Neural progenitor cell (in vitro differentiated cells): ENCODE measurements around the gene MERTK. TPM values are rescaled to one million over a fixed set of nuclear protein-coding genes. Genes with fewer than 3 reads are reported as not detected.

Experiments used
- DNase-seq: peaks from one replicate; pipeline ENCODE4 v3.0.0-alpha.2; 2016; ENCODE audit warnings: low spot score
- H2AFZ ChIP-seq: fragments of 200-600 bp; sonication (generic); replicated peaks from 2 replicates; pipeline ENCODE4 v1.6.1; 2016; ENCODE audit warnings: antibody characterized with exemption
- H3F3A ChIP-seq: fragments of 200-600 bp; sonication (generic); 2 replicates; pipeline ENCODE4 v1.6.1; 2016; ENCODE audit warnings: antibody characterized with exemption, low read depth
- H3K27ac ChIP-seq: fragments of 200-600 bp; sonication (generic); 2 replicates; pipeline ENCODE4 v1.5.1; 2016; ENCODE audit warnings: mild to moderate bottlenecking
- H3K27me3 ChIP-seq: fragments of 200-600 bp; sonication (generic); 2 replicates; pipeline ENCODE4 v1.6.1; 2016; ENCODE audit warnings: mild to moderate bottlenecking, moderate library complexity
- H3K36me3 ChIP-seq: fragments of 200-600 bp; sonication (generic); 2 replicates; pipeline ENCODE4 v1.5.1; 2016
- H3K4me1 ChIP-seq: fragments of 200-600 bp; sonication (generic); 2 replicates; pipeline ENCODE4 v1.6.1; 2016; ENCODE audit warnings: mixed run types
- H3K4me2 ChIP-seq: fragments of 200-600 bp; sonication (generic); 2 replicates; pipeline ENCODE4 v1.6.1; 2016
- H3K4me3 ChIP-seq: fragments of 200-600 bp; sonication (generic); 2 replicates; pipeline ENCODE4 v1.5.1; 2016
- H3K79me2 ChIP-seq: fragments of 200-600 bp; sonication (generic); 2 replicates; pipeline ENCODE4 v1.6.1; 2016; ENCODE audit warnings: low read depth
- H3K9ac ChIP-seq: fragments of 200-600 bp; sonication (generic); 2 replicates; pipeline ENCODE4 v1.6.1; 2016
- H3K9me3 ChIP-seq: fragments of 200-600 bp; sonication (generic); 2 replicates; pipeline ENCODE4 v1.5.1; 2016; ENCODE audit warnings: low read depth
- H4K20me1 ChIP-seq: fragments of 200-600 bp; sonication (generic); 2 replicates; pipeline ENCODE4 v1.6.1; 2016; ENCODE audit warnings: low read depth
- H3K27ac Mint-ChIP-seq: 3 replicates; pipeline ENCODE4 v1.8.0; 2021; ENCODE audit warnings: mixed read lengths
- H3K27me3 Mint-ChIP-seq: 2 replicates; pipeline ENCODE4 v1.8.0; 2022; ENCODE audit warnings: low read depth, mild to moderate bottlenecking, inconsistent platforms, moderate library complexity, mixed read lengths; ENCODE audit not compliant: insufficient read depth
- H3K36me3 Mint-ChIP-seq: 3 replicates; pipeline ENCODE4 v1.8.0; 2021; ENCODE audit warnings: mixed read lengths
- H3K4me1 Mint-ChIP-seq: 3 replicates; pipeline ENCODE4 v1.8.0; 2021; ENCODE audit warnings: mixed read lengths
- H3K4me3 Mint-ChIP-seq: 3 replicates; pipeline ENCODE4 v1.8.0; 2021; ENCODE audit warnings: mild to moderate bottlenecking, moderate library complexity, mixed read lengths
- H3K9me3 Mint-ChIP-seq: 3 replicates; pipeline ENCODE4 v1.8.0; 2020; ENCODE audit warnings: mixed read lengths
- EZH2 ChIP-seq: fragments of 200-600 bp; sonication (generic); IDR thresholded peaks from 2 replicates; pipeline ENCODE4 v1.6.1; 2017; ENCODE audit warnings: antibody characterized with exemption, mild to moderate bottlenecking, moderate library complexity
- EZH2phosphoT487 ChIP-seq: fragments of 200-600 bp; sonication (generic); IDR thresholded peaks from 2 replicates; pipeline ENCODE4 v1.6.1; 2017; ENCODE audit warnings: antibody characterized with exemption
- total RNA-seq: library from RNA; depleted of rRNA; stranded (reverse); fragments of >200 nt; gene quantifications from 2 replicates; pipeline ENCODE4 v1.2.3, GENCODE V29; 2015; ENCODE audit warnings: low replicate concordance
- TF ChIP-seq, protein P1 (sequence below): fragments of 200-600 bp; sonication (generic); IDR thresholded peaks from 2 replicates; pipeline ENCODE4 v1.5.1; 2017; ENCODE audit warnings: antibody characterized with exemption, mild to moderate bottlenecking

MERTK gene
- total RNA-seq, 1 donor from 2014 or later = 6.1 TPM

GRCh38 chr2:111965062-111965461 lies 66.7 kb downstream of the MERTK start:
- Histone ChIP-seq H3K4me1 (peaks cover 14% of the 10 kb centered on the region), H3F3A (no peaks in the 10 kb centered on the region), H2AFZ (no peak overlapping the region), H3K27me3 (no peaks in the 10 kb centered on the region), H3K4me2 (no peak overlapping the region), H3K79me2 (no peaks in the 10 kb centered on the region), H3K9me3 (no peaks in the 10 kb centered on the region), H3K4me3 (no peak overlapping the region), H3K36me3 (no peaks in the 10 kb centered on the region), H4K20me1 (no peaks in the 10 kb centered on the region), H3K9ac (no peak overlapping the region), H3K27ac (no peak overlapping the region)
- Mint-ChIP-seq H3K9me3 (no peaks in the 10 kb centered on the region), H3K4me1 (peaks cover 42% of the 10 kb centered on the region), H3K36me3 (peaks cover 8% of the 10 kb centered on the region), H3K27me3 (no peaks in the 10 kb centered on the region), H3K27ac (no peak overlapping the region), H3K4me3 (no peak overlapping the region)
- no peak for DNase-seq
- TF ChIP-seq, protein P1, sequence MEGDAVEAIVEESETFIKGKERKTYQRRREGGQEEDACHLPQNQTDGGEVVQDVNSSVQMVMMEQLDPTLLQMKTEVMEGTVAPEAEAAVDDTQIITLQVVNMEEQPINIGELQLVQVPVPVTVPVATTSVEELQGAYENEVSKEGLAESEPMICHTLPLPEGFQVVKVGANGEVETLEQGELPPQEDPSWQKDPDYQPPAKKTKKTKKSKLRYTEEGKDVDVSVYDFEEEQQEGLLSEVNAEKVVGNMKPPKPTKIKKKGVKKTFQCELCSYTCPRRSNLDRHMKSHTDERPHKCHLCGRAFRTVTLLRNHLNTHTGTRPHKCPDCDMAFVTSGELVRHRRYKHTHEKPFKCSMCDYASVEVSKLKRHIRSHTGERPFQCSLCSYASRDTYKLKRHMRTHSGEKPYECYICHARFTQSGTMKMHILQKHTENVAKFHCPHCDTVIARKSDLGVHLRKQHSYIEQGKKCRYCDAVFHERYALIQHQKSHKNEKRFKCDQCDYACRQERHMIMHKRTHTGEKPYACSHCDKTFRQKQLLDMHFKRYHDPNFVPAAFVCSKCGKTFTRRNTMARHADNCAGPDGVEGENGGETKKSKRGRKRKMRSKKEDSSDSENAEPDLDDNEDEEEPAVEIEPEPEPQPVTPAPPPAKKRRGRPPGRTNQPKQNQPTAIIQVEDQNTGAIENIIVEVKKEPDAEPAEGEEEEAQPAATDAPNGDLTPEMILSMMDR = no peak
- TF ChIP-seq EZH2phosphoT487 (no peak), EZH2 (no peak)

GRCh38 chr2:111966241-111966640 lies 67.8 kb downstream of the MERTK start:
- H3K9me3 ChIP-seq = no peaks in the 10 kb centered on the region
- H3K4me3 Mint-ChIP-seq = no peak overlapping the region
- H3K4me1 ChIP-seq = peaks cover 14% of the 10 kb centered on the region
- H3K4me1 Mint-ChIP-seq = peaks cover 38% of the 10 kb centered on the region
- H3K27ac ChIP-seq = no peak overlapping the region
- no peaks in the 10 kb centered on the region for H3K27me3 Mint-ChIP-seq
- peaks cover 8% of the 10 kb centered on the region for H3K36me3 Mint-ChIP-seq
- H3K36me3 ChIP-seq = no peaks in the 10 kb centered on the region
- H2AFZ ChIP-seq = no peak overlapping the region
- TF ChIP-seq, protein P1 = no peak
- TF ChIP-seq EZH2 (no peak), EZH2phosphoT487 (no peak)
- H3K9ac ChIP-seq = no peak overlapping the region
- no peak overlapping the region for H3K27ac Mint-ChIP-seq
- H3K4me2 ChIP-seq = no peak overlapping the region
- no peaks in the 10 kb centered on the region for H3K27me3 ChIP-seq
- no peaks in the 10 kb centered on the region for H4K20me1 ChIP-seq
- H3K79me2 ChIP-seq = no peaks in the 10 kb centered on the region
- H3F3A ChIP-seq = no peaks in the 10 kb centered on the region
- no peaks in the 10 kb centered on the region for H3K9me3 Mint-ChIP-seq
- no peak for DNase-seq
- no peak overlapping the region for H3K4me3 ChIP-seq

GRCh38 chr2:111967018-111967417 lies 68.6 kb downstream of the MERTK start:
- Mint-ChIP-seq H3K4me3 (no peak overlapping the region), H3K27ac (no peak overlapping the region)
- H3K27ac ChIP-seq = no peak overlapping the region

GRCh38 chr2:111970453-111970852 lies 72.0 kb downstream of the MERTK start:
- no peak overlapping the region for H3K27ac ChIP-seq
- H3K9me3 Mint-ChIP-seq = no peaks in the 10 kb centered on the region
- peaks cover 10% of the 10 kb centered on the region for H3K36me3 Mint-ChIP-seq
- H3F3A ChIP-seq = no peaks in the 10 kb centered on the region
- H3K4me1 Mint-ChIP-seq = peaks cover 12% of the 10 kb centered on the region
- no peaks in the 10 kb centered on the region for H3K9me3 ChIP-seq
- TF ChIP-seq EZH2phosphoT487 (no peak), EZH2 (no peak)
- TF ChIP-seq, protein P1 = no peak
- no peak overlapping the region for H3K27ac Mint-ChIP-seq
- no peaks in the 10 kb centered on the region for H3K4me1 ChIP-seq
- no peaks in the 10 kb centered on the region for H3K27me3 ChIP-seq
- H3K36me3 ChIP-seq = no peaks in the 10 kb centered on the region
- no peak overlapping the region for H2AFZ ChIP-seq
- H4K20me1 ChIP-seq = no peaks in the 10 kb centered on the region
- no peak overlapping the region for H3K4me2 ChIP-seq
- no peaks in the 10 kb centered on the region for H3K79me2 ChIP-seq
- DNase-seq = no peak
- H3K4me3 ChIP-seq = no peak overlapping the region
- peaks cover 2% of the 10 kb centered on the region for H3K27me3 Mint-ChIP-seq
- no peak overlapping the region for H3K4me3 Mint-ChIP-seq
- no peak overlapping the region for H3K9ac ChIP-seq

More at GRCh38 chr2:111967018-111967417, 68.6 kb downstream of the MERTK start:
- no peaks in the 10 kb centered on the region for H3K36me3 ChIP-seq
- no peak for DNase-seq
- H2AFZ ChIP-seq = no peak overlapping the region
- H3K9ac ChIP-seq = no peak overlapping the region
- Mint-ChIP-seq H3K4me1 (peaks cover 31% of the 10 kb centered on the region), H3K9me3 (no peaks in the 10 kb centered on the region), H3K27me3 (no peaks in the 10 kb centered on the region), H3K36me3 (peaks cover 8% of the 10 kb centered on the region)
- H3K4me3 ChIP-seq = no peak overlapping the region
- TF ChIP-seq EZH2phosphoT487 = no peak
- no peaks in the 10 kb centered on the region for H3K9me3 ChIP-seq
- no peak overlapping the region for H3K4me2 ChIP-seq
- H3K27me3 ChIP-seq = no peaks in the 10 kb centered on the region
- peaks cover 14% of the 10 kb centered on the region for H3K4me1 ChIP-seq
- no peaks in the 10 kb centered on the region for H3K79me2 ChIP-seq
- no peaks in the 10 kb centered on the region for H3F3A ChIP-seq
- no peaks in the 10 kb centered on the region for H4K20me1 ChIP-seq
